HG03095 (cell line): ENCODE data around the gene TMEM247.

ENCODE experiments used
- ATAC-seq: cut with Tn5 transposase; IDR thresholded peaks from one replicate; pipeline ENCODE4 v1.9.1; 2021; ENCODE audit warnings: moderate library complexity; ENCODE audit not compliant: unreplicated experiment

Gene TMEM247

GRCh38 chr2:46479265-46479664 lies at the start of gene TMEM247:
Gene TMEM247 (plus strand): TSS chr2:46479565.
- no peak for ATAC-seq

DNA sequence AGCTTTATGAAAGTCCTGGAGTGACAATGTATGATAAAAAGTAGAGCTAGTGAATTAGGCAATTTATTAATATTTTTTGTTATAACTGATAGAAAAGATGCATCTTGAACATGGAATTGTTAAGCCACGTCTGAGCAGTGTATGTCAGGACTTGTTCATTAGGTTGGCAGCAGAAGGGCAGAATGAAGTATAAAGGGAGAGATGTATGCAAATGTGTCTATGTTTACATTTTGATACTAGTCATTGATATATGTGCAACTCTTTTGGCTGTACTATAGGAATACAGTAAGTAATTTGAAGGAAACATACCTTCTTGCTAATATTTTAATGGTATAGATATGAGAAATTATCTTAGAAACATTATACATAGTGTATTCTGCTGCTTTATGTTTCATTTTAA lies 49.0 kb upstream of the TMEM247 start:
- ATAC-seq: no peak

- no peak for ATAC-seq
Observed at GRCh38 chr2:46430992-46431391, 48.4 kb upstream of the TMEM247 start.

- no peak for ATAC-seq
Observed at GRCh38 chr2:46431481-46432235, 47.7 kb upstream of the TMEM247 start.

DNA sequence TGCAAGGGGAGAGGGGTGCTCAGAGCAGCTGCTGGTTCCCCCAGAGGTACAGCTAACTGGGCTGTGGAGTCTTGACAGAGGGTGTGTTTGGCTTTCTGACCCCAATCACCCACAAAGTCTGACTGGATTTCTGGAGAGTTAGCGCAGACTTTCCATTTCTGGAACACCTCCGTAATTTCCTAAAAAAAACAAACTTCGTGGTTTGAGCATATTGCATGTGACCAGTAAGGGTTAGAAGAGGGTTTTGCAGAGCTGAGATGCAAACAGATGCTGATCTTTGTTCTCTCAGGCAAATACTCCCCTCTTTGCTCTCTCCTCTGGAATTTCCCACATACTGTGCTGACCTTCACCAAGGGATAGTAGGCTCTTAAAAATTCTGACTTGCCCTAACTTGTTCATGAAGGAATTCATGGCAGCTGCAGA lies 44.5 kb upstream of the TMEM247 start:
- no peak for ATAC-seq

DNA sequence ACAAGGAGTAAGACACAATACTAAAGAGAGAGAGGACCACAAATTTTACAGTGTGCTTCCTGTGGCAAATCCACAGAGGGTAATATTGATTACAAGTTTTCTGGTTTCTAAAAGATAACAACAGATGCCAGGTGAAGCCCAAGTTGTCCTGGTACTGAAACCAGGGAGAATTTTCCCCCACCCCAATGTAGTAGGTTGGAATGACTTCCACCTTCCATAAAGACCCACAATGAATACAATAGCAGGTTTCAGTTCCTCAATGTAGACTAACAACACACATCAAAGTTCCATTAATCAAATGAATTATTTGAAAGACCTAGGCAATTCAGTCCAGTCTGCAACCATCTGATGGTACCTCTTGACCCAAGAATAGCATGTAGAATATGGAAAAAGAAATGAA lies 44.0 kb upstream of the TMEM247 start:
- ATAC-seq: no peak

DNA sequence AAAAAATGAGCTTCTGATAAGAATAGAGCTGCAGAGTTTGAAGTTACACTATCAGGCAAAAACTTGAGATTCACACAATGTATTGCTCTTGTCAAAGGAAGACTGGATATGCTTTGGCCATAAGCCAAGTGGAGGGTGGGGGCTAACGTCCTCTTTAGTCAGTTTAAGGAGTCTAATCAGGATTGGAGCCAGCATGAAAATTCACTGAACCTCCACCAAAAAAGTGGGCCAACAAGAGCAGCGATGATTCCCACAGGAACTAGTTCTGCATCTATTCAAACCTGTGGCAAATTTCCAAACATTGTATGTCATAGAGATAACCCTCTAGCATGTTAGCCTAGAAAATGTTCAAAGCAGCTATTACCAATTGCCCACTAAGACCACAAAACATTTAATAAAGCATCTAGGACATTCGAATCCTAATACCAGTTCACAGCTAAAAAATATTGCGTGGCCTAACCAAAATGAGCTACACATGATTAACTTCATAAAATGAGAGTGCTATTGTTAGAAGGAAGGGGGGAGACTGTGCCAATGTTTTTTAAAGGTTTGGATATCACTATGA lies 43.5 kb upstream of the TMEM247 start:
- ATAC-seq: no peak

DNA sequence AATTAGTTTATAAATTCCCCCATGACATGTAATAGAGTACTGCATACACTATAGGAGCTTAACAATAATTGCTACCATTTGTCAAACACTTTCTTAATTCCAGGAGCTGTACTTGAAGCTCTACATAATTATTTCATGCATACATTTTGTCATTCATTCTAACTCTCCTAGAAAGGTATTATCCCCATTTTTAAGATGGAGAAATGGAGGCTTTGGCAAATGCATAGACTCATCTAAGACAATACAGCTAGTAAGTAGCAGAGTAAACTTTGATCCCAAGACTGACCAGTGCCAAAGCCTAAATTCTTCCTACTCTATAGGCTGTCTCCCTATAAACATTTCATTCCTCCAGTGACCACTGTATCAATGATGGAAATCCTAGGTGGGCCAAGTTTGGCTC lies 42.6 kb upstream of the TMEM247 start:
- no peak for ATAC-seq

DNA sequence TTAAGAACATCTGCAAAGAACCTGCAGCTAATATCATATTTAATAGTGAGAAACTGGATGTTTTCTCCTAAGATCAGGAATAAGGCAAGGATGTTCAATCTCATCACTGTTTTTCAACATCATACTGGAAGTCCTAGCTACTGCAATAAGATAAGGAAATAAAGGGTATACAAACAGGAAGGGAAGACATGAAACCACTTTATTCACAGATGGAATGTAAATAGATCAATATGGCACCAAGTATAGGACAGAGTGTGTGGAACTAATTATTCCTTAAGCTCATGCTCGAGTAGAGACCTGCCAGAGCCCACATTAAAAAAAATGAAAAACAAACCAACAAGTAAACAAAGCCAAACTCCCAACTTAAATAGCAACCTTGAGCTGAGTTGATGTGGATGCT lies 41.3 kb upstream of the TMEM247 start:
- ATAC-seq: no peak

DNA sequence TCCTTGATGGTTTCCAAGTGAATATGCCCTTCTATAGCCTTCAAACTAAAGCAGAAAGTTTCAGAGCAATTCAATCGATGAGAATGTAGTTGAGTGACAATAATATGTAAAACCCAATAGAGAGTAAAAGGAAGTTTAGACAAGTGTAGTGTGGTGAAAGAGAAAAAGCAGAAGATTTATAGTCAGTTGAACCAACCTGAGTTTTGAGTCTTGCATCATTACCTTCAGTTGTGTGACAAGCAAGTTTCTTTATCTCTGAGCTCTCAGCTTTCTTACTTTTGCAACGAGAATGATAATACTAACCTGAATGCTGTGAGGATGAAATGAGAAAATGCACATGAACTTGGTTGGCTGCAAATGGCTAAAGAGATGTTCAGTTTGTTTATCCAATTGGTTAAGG lies 40.6 kb upstream of the TMEM247 start:
- no peak for ATAC-seq

- no peak for ATAC-seq
Observed at GRCh38 chr2:46439582-46439981, 39.8 kb upstream of the TMEM247 start.

DNA sequence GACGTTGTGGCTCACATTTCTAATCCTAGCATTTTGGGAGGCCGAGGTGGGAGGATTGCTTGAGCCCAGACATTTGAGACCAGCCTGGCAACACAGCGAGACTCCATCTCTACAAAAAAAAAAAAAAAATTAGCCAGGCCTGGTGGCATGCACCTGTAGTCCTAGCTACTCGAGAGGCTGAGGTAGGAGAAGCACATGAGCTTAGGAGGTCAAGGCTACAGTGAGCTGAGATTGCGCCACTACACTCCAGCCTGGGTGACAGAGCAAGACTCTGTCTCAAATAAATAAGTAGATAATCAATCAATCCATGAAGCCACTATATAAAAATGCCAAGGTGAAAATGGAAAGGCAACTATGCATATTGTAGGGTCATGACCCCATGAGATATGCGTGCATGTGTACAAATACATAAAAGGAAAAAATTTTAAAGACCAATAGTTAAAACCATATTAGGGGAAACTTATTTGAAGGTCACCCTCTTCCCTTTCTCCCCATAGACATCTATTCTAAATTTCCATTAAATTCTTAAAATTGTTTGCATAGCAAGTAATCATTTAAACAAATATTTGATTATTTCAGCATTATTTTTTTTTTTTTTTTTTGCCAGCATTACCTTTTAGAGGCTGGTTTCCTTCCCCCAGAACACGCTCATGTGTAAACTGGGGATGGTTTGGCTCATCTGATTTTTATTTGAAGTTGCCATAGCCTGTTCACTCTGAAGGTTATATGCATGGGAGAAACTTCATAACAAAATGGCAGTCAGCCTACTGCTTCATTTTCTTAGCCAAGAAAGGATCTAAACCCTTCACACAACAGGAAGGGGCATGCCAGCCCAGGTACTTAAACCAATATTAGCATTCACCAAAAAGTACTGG lies 37.3 kb upstream of the TMEM247 start:
- ATAC-seq: no peak

GRCh38 chr2:46444732-46445131 lies 34.6 kb upstream of the TMEM247 start:
- no peak for ATAC-seq

DNA sequence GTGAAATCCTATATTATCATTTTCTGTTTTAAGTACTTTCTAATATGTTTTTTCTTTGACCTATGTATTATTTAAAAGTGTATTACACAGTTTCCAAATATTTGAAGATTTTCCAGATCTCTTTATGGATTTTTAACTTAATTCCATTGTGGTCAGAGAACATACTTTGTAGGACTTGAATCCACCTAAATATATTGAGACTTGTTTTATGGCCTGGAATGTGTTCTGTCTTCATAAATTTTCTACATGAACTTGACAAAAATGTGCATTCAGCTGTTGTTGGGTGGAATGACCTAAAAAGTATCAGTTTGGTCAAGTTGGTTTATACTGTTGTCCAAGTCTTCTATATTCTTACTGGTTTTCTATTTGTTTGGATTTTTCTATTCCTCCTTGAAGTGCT lies 33.8 kb upstream of the TMEM247 start:
- ATAC-seq: no peak

DNA sequence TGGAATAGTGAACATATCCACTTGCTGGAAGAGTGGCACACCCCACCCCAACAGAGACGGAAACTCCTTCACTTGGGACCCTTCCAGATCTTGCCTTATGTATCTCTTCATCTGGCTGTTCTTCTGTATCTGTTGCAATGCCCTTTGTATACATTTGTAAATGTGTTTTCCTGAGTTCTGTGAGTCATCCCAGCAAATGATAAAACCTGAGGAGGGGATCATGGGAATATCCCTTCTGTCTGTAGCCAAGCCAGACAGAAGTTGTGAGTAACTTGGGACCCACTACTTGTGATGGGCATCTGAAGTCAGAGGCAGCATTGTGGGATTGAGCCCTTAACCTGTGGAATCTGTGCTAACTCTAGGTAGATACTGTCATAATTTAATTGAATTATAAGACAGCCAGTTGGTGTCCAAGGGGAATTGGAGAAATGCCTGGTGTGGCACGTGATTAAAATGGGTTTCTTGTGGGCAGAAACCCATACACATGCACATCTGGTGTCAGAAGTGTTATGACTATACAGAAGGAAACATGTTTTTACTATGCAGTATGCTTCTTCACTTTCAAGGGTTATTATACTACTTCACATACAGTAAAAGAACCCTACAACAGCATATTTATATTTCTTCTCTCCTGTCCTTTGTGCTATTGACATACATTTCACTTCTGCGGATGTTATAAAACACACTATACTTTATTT lies 32.3 kb upstream of the TMEM247 start:
- no peak for ATAC-seq

DNA sequence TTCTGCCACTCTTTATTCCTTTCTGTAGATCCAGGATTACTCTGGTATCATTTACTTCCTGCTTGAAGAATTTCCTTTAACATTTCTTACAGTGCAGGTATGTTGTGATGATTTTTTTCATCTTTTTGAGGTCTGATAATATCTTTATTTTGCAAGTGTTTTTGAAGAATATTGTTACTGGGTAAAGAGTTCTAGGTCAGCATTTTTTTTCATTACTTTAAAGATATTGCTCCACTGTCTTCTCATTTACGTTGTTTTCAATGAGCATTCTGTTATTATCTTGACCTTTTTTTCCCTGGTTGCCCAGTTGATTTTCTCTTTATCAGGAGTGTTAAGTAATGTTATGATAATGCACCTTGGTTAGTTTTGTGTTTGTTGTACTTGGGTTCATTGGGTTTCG lies 31.7 kb upstream of the TMEM247 start:
- no peak for ATAC-seq

DNA sequence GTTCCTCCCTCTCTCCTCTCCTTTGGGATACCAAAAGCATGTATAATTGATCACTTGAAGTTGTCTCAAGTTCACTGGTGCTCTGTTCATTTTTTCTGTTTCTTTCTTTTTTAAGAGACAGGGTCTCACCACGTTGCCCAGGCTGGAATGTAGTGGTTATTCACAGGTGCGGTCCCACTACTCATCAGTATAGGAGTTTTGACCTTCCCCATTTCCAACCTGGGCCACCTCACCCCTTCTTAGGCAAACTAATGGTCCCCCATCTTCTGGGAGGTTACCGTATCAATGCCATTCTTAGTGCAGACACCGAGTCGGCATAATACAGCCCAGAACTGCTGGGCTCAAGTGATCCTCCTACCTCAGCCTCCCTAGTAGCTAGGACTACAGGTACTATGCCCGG lies 31.3 kb upstream of the TMEM247 start:
- ATAC-seq: no peak

DNA sequence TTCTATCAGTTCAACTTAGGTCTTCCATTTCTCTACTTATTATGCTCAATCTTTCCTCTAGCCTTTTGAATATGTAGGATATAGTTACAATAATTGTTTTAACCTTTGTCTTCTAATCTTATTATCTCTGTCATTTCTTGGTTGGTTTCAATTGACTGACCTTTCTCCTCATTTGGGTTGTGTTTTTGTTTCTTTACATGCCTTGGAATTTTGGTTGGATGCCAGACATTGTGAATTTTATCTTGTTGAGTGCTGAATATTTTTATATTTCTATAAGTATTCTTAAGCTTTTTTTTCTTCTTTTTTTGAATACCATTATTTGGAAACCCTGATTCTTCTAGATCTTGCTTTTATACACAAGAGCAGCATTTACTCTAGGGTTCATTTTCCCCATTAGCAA lies 30.7 kb upstream of the TMEM247 start:
- ATAC-seq: no peak

- no peak for ATAC-seq
Observed at GRCh38 chr2:46449700-46450099, 29.7 kb upstream of the TMEM247 start.

- no peak for ATAC-seq
Observed at GRCh38 chr2:46451131-46451711, 28.1 kb upstream of the TMEM247 start.

GRCh38 chr2:46456789-46457188 lies 22.6 kb upstream of the TMEM247 start:
- no peak for ATAC-seq
